NOMO-1 treated with dmso at 0.1 percent for 144 hours (cell line): ENCODE results near the gene SPDYC.

Source experiments
- DNase-seq: peaks from one replicate; lab custom pipeline; 2025; ENCODE audit not compliant: unreplicated experiment; lab: John Stamatoyannopoulos, UW

SPDYC gene

GRCh38 chr11:65218446-65218845 is 48.4 kb downstream of the SPDYC start:
- no peak for DNase-seq

GRCh38 chr11:65219930-65220213 is 49.8 kb downstream of the SPDYC start:
- no peak for DNase-seq

DNA sequence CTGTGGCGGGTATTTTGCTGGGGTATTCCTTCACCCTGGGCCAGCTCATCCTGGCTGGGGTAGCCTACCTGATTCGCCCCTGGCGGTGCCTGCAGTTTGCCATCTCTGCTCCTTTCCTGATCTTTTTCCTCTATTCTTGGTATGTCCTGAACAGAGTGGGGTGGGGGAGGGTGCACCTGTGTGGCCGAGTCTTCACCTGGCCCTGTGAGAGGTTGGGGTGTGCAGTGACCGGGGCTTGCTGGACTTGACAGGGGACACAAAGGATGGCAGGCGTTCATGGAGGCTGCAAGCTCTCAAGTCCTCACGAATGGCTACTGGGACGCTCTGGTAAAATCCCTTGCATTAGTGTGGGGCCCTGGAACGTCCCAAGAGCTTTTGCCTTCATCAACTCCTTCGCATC is 51.0 kb downstream of the SPDYC start:
- no peak for DNase-seq
